Measurements from ENCODE around the gene HEATR5B.

- TF ChIP-seq, protein P1, sequence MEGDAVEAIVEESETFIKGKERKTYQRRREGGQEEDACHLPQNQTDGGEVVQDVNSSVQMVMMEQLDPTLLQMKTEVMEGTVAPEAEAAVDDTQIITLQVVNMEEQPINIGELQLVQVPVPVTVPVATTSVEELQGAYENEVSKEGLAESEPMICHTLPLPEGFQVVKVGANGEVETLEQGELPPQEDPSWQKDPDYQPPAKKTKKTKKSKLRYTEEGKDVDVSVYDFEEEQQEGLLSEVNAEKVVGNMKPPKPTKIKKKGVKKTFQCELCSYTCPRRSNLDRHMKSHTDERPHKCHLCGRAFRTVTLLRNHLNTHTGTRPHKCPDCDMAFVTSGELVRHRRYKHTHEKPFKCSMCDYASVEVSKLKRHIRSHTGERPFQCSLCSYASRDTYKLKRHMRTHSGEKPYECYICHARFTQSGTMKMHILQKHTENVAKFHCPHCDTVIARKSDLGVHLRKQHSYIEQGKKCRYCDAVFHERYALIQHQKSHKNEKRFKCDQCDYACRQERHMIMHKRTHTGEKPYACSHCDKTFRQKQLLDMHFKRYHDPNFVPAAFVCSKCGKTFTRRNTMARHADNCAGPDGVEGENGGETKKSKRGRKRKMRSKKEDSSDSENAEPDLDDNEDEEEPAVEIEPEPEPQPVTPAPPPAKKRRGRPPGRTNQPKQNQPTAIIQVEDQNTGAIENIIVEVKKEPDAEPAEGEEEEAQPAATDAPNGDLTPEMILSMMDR (IDR thresholded peaks at IDR 0.05 in 2 of 3, conservative IDR thresholded peaks at IDR 0.05 in 1 of 3; ENCODE audit: insufficient read depth in 2 of 3, low read depth in 1 of 3, low read length in 3 of 3), result no peak
- TF ChIP-seq, protein P2, sequence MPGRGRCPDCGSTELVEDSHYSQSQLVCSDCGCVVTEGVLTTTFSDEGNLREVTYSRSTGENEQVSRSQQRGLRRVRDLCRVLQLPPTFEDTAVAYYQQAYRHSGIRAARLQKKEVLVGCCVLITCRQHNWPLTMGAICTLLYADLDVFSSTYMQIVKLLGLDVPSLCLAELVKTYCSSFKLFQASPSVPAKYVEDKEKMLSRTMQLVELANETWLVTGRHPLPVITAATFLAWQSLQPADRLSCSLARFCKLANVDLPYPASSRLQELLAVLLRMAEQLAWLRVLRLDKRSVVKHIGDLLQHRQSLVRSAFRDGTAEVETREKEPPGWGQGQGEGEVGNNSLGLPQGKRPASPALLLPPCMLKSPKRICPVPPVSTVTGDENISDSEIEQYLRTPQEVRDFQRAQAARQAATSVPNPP (IDR thresholded peaks at IDR 0.05; ENCODE audit: borderline replicate concordance, insufficient read depth, insufficient read length), result no peak
- TF ChIP-seq POLR2A (conservative IDR thresholded peaks at IDR 0.05) (no peak), ZNF133 (CRISPR knock-in tag; IDR thresholded peaks at IDR 0.05) (no peak), HCFC1 (IDR thresholded peaks at IDR 0.05; ENCODE audit: low read depth, low read length) (no peak), ZNF184 (CRISPR knock-in tag; IDR thresholded peaks at IDR 0.05) (no peak), CBX2 (IDR thresholded peaks at IDR 0.05; ENCODE audit: insufficient read depth, low read length, poor library complexity, severe bottlenecking) (no peak)
Measured at GRCh38 chr2:37020212-37020886, 63.8 kb downstream of the HEATR5B start.
